D721Med (cell line): Measurements from ENCODE around the gene INS.
A peak's percentile ranks its signal among the peaks of the same experiment; 100 is the strongest.

Experiments
- DNase-seq: peaks from one replicate; pipeline ENCODE4 v3.0.0; 2011; ENCODE audit warnings: low spot score; ENCODE audit not compliant: insufficient read length
- FAIRE-seq: peaks from 2 replicates; lab custom pipeline; 2011; peaks lifted over from hg19 to GRCh38; lab: Jason Lieb, UNC
- CTCF ChIP-seq: IDR thresholded peaks from 2 replicates; pipeline ENCODE4 v1.5.1; 2012; ENCODE audit warnings: mild to moderate bottlenecking, control low read depth; ENCODE audit not compliant: insufficient read depth; ENCODE audit errors: missing control alignments

INS gene

GRCh38 chr11:2186669-2187279, 25.8 kb upstream of the INS start:
- DNase-seq, result no peak
- TF ChIP-seq CTCF, result peak; percentile 44
- FAIRE-seq, result no peak

- TF ChIP-seq CTCF, result no peak
- no peak for DNase-seq
- no peak for FAIRE-seq
Measured at GRCh38 chr11:2185324-2186085, 24.5 kb upstream of the INS start.

GRCh38 chr11:2182692-2183474, 21.9 kb upstream of the INS start:
- DNase-seq (no peak), FAIRE-seq (no peak)
- no peak for TF ChIP-seq CTCF

- DNase-seq (no peak), FAIRE-seq (no peak)
- TF ChIP-seq CTCF, result no peak
Measured at GRCh38 chr11:2182075-2182474, 21.1 kb upstream of the INS start.

- FAIRE-seq, result no peak
- DNase-seq, result no peak
Measured at GRCh38 chr11:2180789-2181370, 19.9 kb upstream of the INS start.

GRCh38 chr11:2180347-2180746, 19.3 kb upstream of the INS start:
- DNase-seq (no peak), FAIRE-seq (no peak)
- TF ChIP-seq CTCF, result no peak

More at GRCh38 chr11:2180789-2181370, 19.9 kb upstream of the INS start:
- TF ChIP-seq CTCF, result no peak
